Measurements from ENCODE around the gene MED23. TPM values are rescaled to one million over a fixed set of nuclear protein-coding genes. Genes with fewer than 3 reads are reported as not detected.

MED23 gene
- total and polyA plus RNA-seq, 2 donors = 31.8 to 33.2 TPM

- Histone ChIP-seq H3K4me3 (ENCODE audit: low read length in 2 of 2) (no peak overlapping the region), H3K27ac (ENCODE audit: low read depth in 1 of 2, low read length in 1 of 2) (no peak overlapping the region), H3K27me3 (ENCODE audit: control insufficient read depth in 2 of 2, insufficient read depth in 1 of 2, low read length in 1 of 2) (no peaks in the 10 kb centered on the region), H3K36me3 (ENCODE audit: control insufficient read depth in 2 of 2, insufficient read depth in 2 of 2, low read length in 1 of 2) (no peaks in the 10 kb centered on the region), H3K9me3 (ENCODE audit: control insufficient read depth in 2 of 2, insufficient read depth in 1 of 2, low read length in 1 of 2) (no peaks in the 10 kb centered on the region), H3K4me1 (ENCODE audit: control insufficient read depth in 2 of 2, insufficient read depth in 2 of 2, low read length in 2 of 2) (no peaks in the 10 kb centered on the region)
- DNase-seq (ENCODE audit: low read depth in 6 of 9, low spot score in 9 of 9) = no peak
- WGBS = 94% methylated on average over 3 of the region's 3 CpGs
Observed at GRCh38 chr6:131642987-131643611, 15.1 kb upstream of the MED23 start.

- H3K4me3 ChIP-seq (ENCODE audit: low read length in 2 of 2) = no peak overlapping the region
- no peak for DNase-seq (ENCODE audit: low read depth in 6 of 9, low spot score in 9 of 9)
- no peaks in the 10 kb centered on the region for H3K36me3 ChIP-seq (ENCODE audit: control insufficient read depth in 2 of 2, insufficient read depth in 2 of 2, low read length in 1 of 2)
- 92% methylated on average over 6 of the region's 6 CpGs for WGBS
- H3K27me3 ChIP-seq (ENCODE audit: control insufficient read depth in 2 of 2, insufficient read depth in 1 of 2, low read length in 1 of 2) = no peaks in the 10 kb centered on the region
- no peaks in the 10 kb centered on the region for H3K9me3 ChIP-seq (ENCODE audit: control insufficient read depth in 2 of 2, insufficient read depth in 1 of 2, low read length in 1 of 2)
- H3K4me1 ChIP-seq (ENCODE audit: control insufficient read depth in 2 of 2, insufficient read depth in 2 of 2, low read length in 2 of 2) = no peaks in the 10 kb centered on the region
- H3K27ac ChIP-seq (ENCODE audit: low read depth in 1 of 2, low read length in 1 of 2) = no peak overlapping the region
Observed at GRCh38 chr6:131642565-131642964, 14.5 kb upstream of the MED23 start.

GRCh38 chr6:131641554-131641953 lies 13.5 kb upstream of the MED23 start:
- Histone ChIP-seq H3K4me1 (ENCODE audit: control insufficient read depth in 2 of 2, insufficient read depth in 2 of 2, low read length in 2 of 2) (no peaks in the 10 kb centered on the region), H3K36me3 (ENCODE audit: control insufficient read depth in 2 of 2, insufficient read depth in 2 of 2, low read length in 1 of 2) (no peaks in the 10 kb centered on the region), H3K4me3 (ENCODE audit: low read length in 2 of 2) (no peak overlapping the region), H3K9me3 (ENCODE audit: control insufficient read depth in 2 of 2, insufficient read depth in 1 of 2, low read length in 1 of 2) (no peaks in the 10 kb centered on the region), H3K27me3 (ENCODE audit: control insufficient read depth in 2 of 2, insufficient read depth in 1 of 2, low read length in 1 of 2) (no peaks in the 10 kb centered on the region), H3K27ac (ENCODE audit: low read depth in 1 of 2, low read length in 1 of 2) (no peak overlapping the region)
- no peak for DNase-seq (ENCODE audit: low read depth in 6 of 9, low spot score in 9 of 9)
- 100% methylated on average over 1 of the region's 1 CpG for WGBS

- Histone ChIP-seq H3K4me3 (ENCODE audit: low read length in 2 of 2) (no peak overlapping the region), H3K36me3 (ENCODE audit: control insufficient read depth in 2 of 2, insufficient read depth in 2 of 2, low read length in 1 of 2) (no peaks in the 10 kb centered on the region)
- WGBS = 96% methylated on average over 3 of the region's 3 CpGs
Observed at GRCh38 chr6:131640576-131640975, 12.5 kb upstream of the MED23 start.

GRCh38 chr6:131640100-131640499 lies 12.1 kb upstream of the MED23 start:
- no peaks in the 10 kb centered on the region for H3K27me3 ChIP-seq (ENCODE audit: control insufficient read depth in 2 of 2, insufficient read depth in 1 of 2, low read length in 1 of 2)
- peak in 1 of 9 donors; percentile 11 for DNase-seq (ENCODE audit: low read depth in 6 of 9, low spot score in 9 of 9)
- no peaks in the 10 kb centered on the region for H3K4me1 ChIP-seq (ENCODE audit: control insufficient read depth in 2 of 2, insufficient read depth in 2 of 2, low read length in 2 of 2)
- WGBS = 79% methylated on average over 2 of the region's 2 CpGs
- no peaks in the 10 kb centered on the region for H3K36me3 ChIP-seq (ENCODE audit: control insufficient read depth in 2 of 2, insufficient read depth in 2 of 2, low read length in 1 of 2)
- H3K27ac ChIP-seq (ENCODE audit: low read depth in 1 of 2, low read length in 1 of 2) = no peak overlapping the region
- H3K9me3 ChIP-seq (ENCODE audit: control insufficient read depth in 2 of 2, insufficient read depth in 1 of 2, low read length in 1 of 2) = no peaks in the 10 kb centered on the region
- H3K4me3 ChIP-seq (ENCODE audit: low read length in 2 of 2) = no peak overlapping the region

More at GRCh38 chr6:131640576-131640975, 12.5 kb upstream of the MED23 start:
- no peaks in the 10 kb centered on the region for H3K4me1 ChIP-seq (ENCODE audit: control insufficient read depth in 2 of 2, insufficient read depth in 2 of 2, low read length in 2 of 2)
- H3K9me3 ChIP-seq (ENCODE audit: control insufficient read depth in 2 of 2, insufficient read depth in 1 of 2, low read length in 1 of 2) = no peaks in the 10 kb centered on the region
- H3K27ac ChIP-seq (ENCODE audit: low read depth in 1 of 2, low read length in 1 of 2) = no peak overlapping the region
- no peaks in the 10 kb centered on the region for H3K27me3 ChIP-seq (ENCODE audit: control insufficient read depth in 2 of 2, insufficient read depth in 1 of 2, low read length in 1 of 2)
- DNase-seq (ENCODE audit: low read depth in 6 of 9, low spot score in 9 of 9) = no peak

- Histone ChIP-seq H3K27ac (ENCODE audit: low read depth in 1 of 2, low read length in 1 of 2) (no peak overlapping the region), H3K27me3 (ENCODE audit: control insufficient read depth in 2 of 2, insufficient read depth in 1 of 2, low read length in 1 of 2) (no peaks in the 10 kb centered on the region), H3K4me3 (ENCODE audit: low read length in 2 of 2) (no peak overlapping the region), H3K4me1 (ENCODE audit: control insufficient read depth in 2 of 2, insufficient read depth in 2 of 2, low read length in 2 of 2) (no peaks in the 10 kb centered on the region), H3K9me3 (ENCODE audit: control insufficient read depth in 2 of 2, insufficient read depth in 1 of 2, low read length in 1 of 2) (no peaks in the 10 kb centered on the region), H3K36me3 (ENCODE audit: control insufficient read depth in 2 of 2, insufficient read depth in 2 of 2, low read length in 1 of 2) (no peaks in the 10 kb centered on the region)
- WGBS = 94% methylated on average over 2 of the region's 2 CpGs
- no peak for DNase-seq (ENCODE audit: low read depth in 6 of 9, low spot score in 9 of 9)
Observed at GRCh38 chr6:131638013-131638412, 10.0 kb upstream of the MED23 start.

GRCh38 chr6:131636880-131637792 lies 9.1 kb upstream of the MED23 start, which contains the start of gene ENPP3:
ENPP3 (plus strand) TSS chr6:131637302; CDS start chr6:131637385, 83 bp downstream.
- H3K36me3 ChIP-seq (ENCODE audit: control insufficient read depth in 2 of 2, insufficient read depth in 2 of 2, low read length in 1 of 2) = no peaks in the 10 kb centered on the region
- no peak for DNase-seq (ENCODE audit: low read depth in 6 of 9, low spot score in 9 of 9)

GRCh38 chr6:131635384-131636340 lies 7.6 kb upstream of the MED23 start:
- Histone ChIP-seq H3K36me3 (ENCODE audit: control insufficient read depth in 2 of 2, insufficient read depth in 2 of 2, low read length in 1 of 2) (no peaks in the 10 kb centered on the region), H3K27me3 (ENCODE audit: control insufficient read depth in 2 of 2, insufficient read depth in 1 of 2, low read length in 1 of 2) (no peaks in the 10 kb centered on the region), H3K4me1 (ENCODE audit: control insufficient read depth in 2 of 2, insufficient read depth in 2 of 2, low read length in 2 of 2) (no peaks in the 10 kb centered on the region), H3K4me3 (ENCODE audit: low read length in 2 of 2) (no peak overlapping the region), H3K9me3 (ENCODE audit: control insufficient read depth in 2 of 2, insufficient read depth in 1 of 2, low read length in 1 of 2) (no peaks in the 10 kb centered on the region), H3K27ac (ENCODE audit: low read depth in 1 of 2, low read length in 1 of 2) (peak overlapping the region in 1 of 2 donors; percentile 41)
- peak in 1 of 9 donors; percentile 10 for DNase-seq (ENCODE audit: low read depth in 6 of 9, low spot score in 9 of 9)
- 94% methylated on average over 11 of the region's 11 CpGs for WGBS

More at GRCh38 chr6:131636880-131637792, 9.1 kb upstream of the MED23 start, which contains the start of gene ENPP3:
- 92% methylated on average over 10 of the region's 10 CpGs for WGBS
- Histone ChIP-seq H3K27ac (ENCODE audit: low read depth in 1 of 2, low read length in 1 of 2) (peak within 1 kb of the TSS in 1 of 2 donors; percentile 41), H3K4me3 (ENCODE audit: low read length in 2 of 2) (no peak within 1 kb of the TSS), H3K27me3 (ENCODE audit: control insufficient read depth in 2 of 2, insufficient read depth in 1 of 2, low read length in 1 of 2) (no peaks in the 10 kb centered on the region), H3K4me1 (ENCODE audit: control insufficient read depth in 2 of 2, insufficient read depth in 2 of 2, low read length in 2 of 2) (no peaks in the 10 kb centered on the region), H3K9me3 (ENCODE audit: control insufficient read depth in 2 of 2, insufficient read depth in 1 of 2, low read length in 1 of 2) (no peaks in the 10 kb centered on the region)

Measured in thymus (tissue), 11 donors.